Measurements from ENCODE around the gene SLC31A1. TPM values are rescaled to one million over a fixed set of nuclear protein-coding genes. Genes with fewer than 3 reads are reported as not detected.

The SLC31A1 gene
- total and polyA plus RNA-seq, 2 of the 13 experiments (the other 11 are each of a cell fraction or from before 2014, with no cell fraction given), result 62.9 to 70.0 TPM

DNA sequence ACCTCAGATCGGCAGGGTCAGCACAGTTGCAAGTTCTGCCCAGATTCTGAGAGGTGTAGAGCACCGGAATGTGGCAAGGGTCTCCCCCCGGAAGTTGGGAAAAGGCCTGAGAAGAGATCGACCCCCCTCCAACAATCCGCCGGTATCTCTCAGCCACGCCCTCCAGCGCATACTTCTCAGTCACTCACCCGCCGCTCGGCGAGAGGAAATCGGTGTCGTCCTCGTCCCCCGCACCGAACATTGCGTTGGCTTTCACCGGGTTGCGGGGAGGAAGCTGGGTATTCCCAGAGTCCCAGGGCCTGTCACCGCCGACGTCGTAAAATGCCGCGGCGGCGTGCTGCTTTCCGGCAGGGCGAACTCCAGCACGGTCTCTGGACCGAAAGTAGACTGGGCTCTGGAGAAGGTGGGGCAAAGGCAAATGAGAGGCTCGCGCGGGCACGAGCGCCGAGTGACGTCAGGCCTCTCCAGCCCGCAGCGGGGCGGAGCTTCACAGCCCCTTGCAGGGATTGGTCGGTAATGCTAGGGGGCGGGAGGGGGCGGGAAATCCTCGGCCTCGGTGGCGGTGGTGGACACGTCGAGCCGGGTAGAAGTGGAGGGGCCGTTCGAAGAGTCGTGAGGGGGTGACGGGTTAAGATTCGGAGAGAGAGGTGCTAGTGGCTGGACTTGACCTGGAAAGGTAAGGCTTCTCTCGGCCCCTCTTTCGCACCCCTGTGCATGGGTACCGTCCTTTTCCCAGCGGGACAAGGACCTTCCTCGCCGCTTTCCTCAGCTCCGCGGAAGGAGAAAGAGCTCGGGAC, at the start of gene SLC31A1, which contains the start of gene FKBP15 (continued):
- TF ChIP-seq ADNP (CRISPR knock-in tag; IDR thresholded peaks at IDR 0.05) (no peak), PAX8 (CRISPR knock-in tag; IDR thresholded peaks at IDR 0.05; ENCODE audit: borderline replicate concordance) (no peak), RBAK (CRISPR knock-in tag; IDR thresholded peaks at IDR 0.05) (no peak), REL (CRISPR knock-in tag; conservative IDR thresholded peaks at IDR 0.05) (no peak), KDM2A (CRISPR knock-in tag; IDR thresholded peaks at IDR 0.05; ENCODE audit: borderline replicate concordance, low read depth) (peak; percentile 83; the same call in 1 of the 2 replicates), SRSF9 (IDR thresholded peaks at IDR 0.05; ENCODE audit: borderline replicate concordance, insufficient read depth, low read depth, low read length, poor library complexity, severe bottlenecking) (no peak), ZNF546 (CRISPR knock-in tag; conservative IDR thresholded peaks at IDR 0.05) (peak; percentile 69; the same call in 1 of the 2 replicates), POGK (CRISPR knock-in tag; conservative IDR thresholded peaks at IDR 0.05) (peak; percentile 42), ZNF281 (CRISPR knock-in tag; IDR thresholded peaks at IDR 0.05; ENCODE audit: borderline replicate concordance) (no peak), CBFB (CRISPR knock-in tag; IDR thresholded peaks at IDR 0.05) (no peak), ZBTB42 (CRISPR knock-in tag; IDR thresholded peaks at IDR 0.05) (0 out of 2 replicates have a peak, but pooled peaks have one; percentile 22), TCF12 (IDR thresholded peaks at IDR 0.05) (no peak), TCF12 (CRISPR knock-in tag; IDR thresholded peaks at IDR 0.05) (no peak), MTF2 (CRISPR knock-in tag; IDR thresholded peaks at IDR 0.05; ENCODE audit: borderline replicate concordance) (no peak), YEATS2 (CRISPR knock-in tag; IDR thresholded peaks at IDR 0.05; ENCODE audit: borderline replicate concordance) (peak; percentile 92; the same call in 1 of the 2 replicates), EHMT2 (IDR thresholded peaks at IDR 0.05; ENCODE audit: borderline replicate concordance, low read depth, low read length) (no peak), SNRNP70 (IDR thresholded peaks at IDR 0.05; ENCODE audit: low read depth, low read length) (no peak), PREB (CRISPR knock-in tag; IDR thresholded peaks at IDR 0.05) (no peak)
- TF ChIP-seq, protein P1, sequence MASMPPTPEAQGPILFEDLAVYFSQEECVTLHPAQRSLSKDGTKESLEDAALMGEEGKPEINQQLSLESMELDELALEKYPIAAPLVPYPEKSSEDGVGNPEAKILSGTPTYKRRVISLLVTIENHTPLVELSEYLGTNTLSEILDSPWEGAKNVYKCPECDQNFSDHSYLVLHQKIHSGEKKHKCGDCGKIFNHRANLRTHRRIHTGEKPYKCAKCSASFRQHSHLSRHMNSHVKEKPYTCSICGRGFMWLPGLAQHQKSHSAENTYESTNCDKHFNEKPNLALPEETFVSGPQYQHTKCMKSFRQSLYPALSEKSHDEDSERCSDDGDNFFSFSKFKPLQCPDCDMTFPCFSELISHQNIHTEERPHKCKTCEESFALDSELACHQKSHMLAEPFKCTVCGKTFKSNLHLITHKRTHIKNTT (CRISPR knock-in tag; IDR thresholded peaks at IDR 0.05), result no peak
- TF ChIP-seq, protein P2, sequence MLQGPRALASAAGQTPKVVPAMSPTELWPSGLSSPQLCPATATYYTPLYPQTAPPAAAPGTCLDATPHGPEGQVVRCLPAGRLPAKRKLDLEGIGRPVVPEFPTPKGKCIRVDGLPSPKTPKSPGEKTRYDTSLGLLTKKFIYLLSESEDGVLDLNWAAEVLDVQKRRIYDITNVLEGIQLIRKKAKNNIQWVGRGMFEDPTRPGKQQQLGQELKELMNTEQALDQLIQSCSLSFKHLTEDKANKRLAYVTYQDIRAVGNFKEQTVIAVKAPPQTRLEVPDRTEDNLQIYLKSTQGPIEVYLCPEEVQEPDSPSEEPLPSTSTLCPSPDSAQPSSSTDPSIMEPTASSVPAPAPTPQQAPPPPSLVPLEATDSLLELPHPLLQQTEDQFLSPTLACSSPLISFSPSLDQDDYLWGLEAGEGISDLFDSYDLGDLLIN (CRISPR knock-in tag; IDR thresholded peaks at IDR 0.05; ENCODE audit: borderline replicate concordance), result no peak

All from HepG2 (cell line).